Neural progenitor cell (in vitro differentiated cells): Measurements from ENCODE around the gene CORIN. TPM values are rescaled to one million over a fixed set of nuclear protein-coding genes. Genes with fewer than 3 reads are reported as not detected.

Experiments
- DNase-seq: peaks from one replicate; pipeline ENCODE4 v3.0.0-alpha.2; 2016; ENCODE audit warnings: low spot score
- H2AFZ ChIP-seq: fragments of 200-600 bp; sonication (generic); replicated peaks from 2 replicates; pipeline ENCODE4 v1.6.1; 2016; ENCODE audit warnings: antibody characterized with exemption
- H3F3A ChIP-seq: fragments of 200-600 bp; sonication (generic); 2 replicates; pipeline ENCODE4 v1.6.1; 2016; ENCODE audit warnings: antibody characterized with exemption, low read depth
- H3K27ac ChIP-seq: fragments of 200-600 bp; sonication (generic); 2 replicates; pipeline ENCODE4 v1.5.1; 2016; ENCODE audit warnings: mild to moderate bottlenecking
- H3K27me3 ChIP-seq: fragments of 200-600 bp; sonication (generic); 2 replicates; pipeline ENCODE4 v1.6.1; 2016; ENCODE audit warnings: mild to moderate bottlenecking, moderate library complexity
- H3K36me3 ChIP-seq: fragments of 200-600 bp; sonication (generic); 2 replicates; pipeline ENCODE4 v1.5.1; 2016
- H3K4me1 ChIP-seq: fragments of 200-600 bp; sonication (generic); 2 replicates; pipeline ENCODE4 v1.6.1; 2016; ENCODE audit warnings: mixed run types
- H3K4me2 ChIP-seq: fragments of 200-600 bp; sonication (generic); 2 replicates; pipeline ENCODE4 v1.6.1; 2016
- H3K4me3 ChIP-seq: fragments of 200-600 bp; sonication (generic); 2 replicates; pipeline ENCODE4 v1.5.1; 2016
- H3K79me2 ChIP-seq: fragments of 200-600 bp; sonication (generic); 2 replicates; pipeline ENCODE4 v1.6.1; 2016; ENCODE audit warnings: low read depth
- H3K9ac ChIP-seq: fragments of 200-600 bp; sonication (generic); 2 replicates; pipeline ENCODE4 v1.6.1; 2016
- H3K9me3 ChIP-seq: fragments of 200-600 bp; sonication (generic); 2 replicates; pipeline ENCODE4 v1.5.1; 2016; ENCODE audit warnings: low read depth
- H4K20me1 ChIP-seq: fragments of 200-600 bp; sonication (generic); 2 replicates; pipeline ENCODE4 v1.6.1; 2016; ENCODE audit warnings: low read depth
- H3K27ac Mint-ChIP-seq: 3 replicates; pipeline ENCODE4 v1.8.0; 2021; ENCODE audit warnings: mixed read lengths
- H3K27me3 Mint-ChIP-seq: 2 replicates; pipeline ENCODE4 v1.8.0; 2022; ENCODE audit warnings: low read depth, mild to moderate bottlenecking, inconsistent platforms, moderate library complexity, mixed read lengths; ENCODE audit not compliant: insufficient read depth
- H3K36me3 Mint-ChIP-seq: 3 replicates; pipeline ENCODE4 v1.8.0; 2021; ENCODE audit warnings: mixed read lengths
- H3K4me1 Mint-ChIP-seq: 3 replicates; pipeline ENCODE4 v1.8.0; 2021; ENCODE audit warnings: mixed read lengths
- H3K4me3 Mint-ChIP-seq: 3 replicates; pipeline ENCODE4 v1.8.0; 2021; ENCODE audit warnings: mild to moderate bottlenecking, moderate library complexity, mixed read lengths
- H3K9me3 Mint-ChIP-seq: 3 replicates; pipeline ENCODE4 v1.8.0; 2020; ENCODE audit warnings: mixed read lengths
- EZH2 ChIP-seq: fragments of 200-600 bp; sonication (generic); IDR thresholded peaks from 2 replicates; pipeline ENCODE4 v1.6.1; 2017; ENCODE audit warnings: antibody characterized with exemption, mild to moderate bottlenecking, moderate library complexity
- EZH2phosphoT487 ChIP-seq: fragments of 200-600 bp; sonication (generic); IDR thresholded peaks from 2 replicates; pipeline ENCODE4 v1.6.1; 2017; ENCODE audit warnings: antibody characterized with exemption
- total RNA-seq: library from RNA; depleted of rRNA; stranded (reverse); fragments of >200 nt; gene quantifications from 2 replicates; pipeline ENCODE4 v1.2.3, GENCODE V29; 2015; ENCODE audit warnings: low replicate concordance
- TF ChIP-seq, protein P1 (sequence below): fragments of 200-600 bp; sonication (generic); IDR thresholded peaks from 2 replicates; pipeline ENCODE4 v1.5.1; 2017; ENCODE audit warnings: antibody characterized with exemption, mild to moderate bottlenecking

CORIN gene
- total RNA-seq, 1 donor from 2014 or later = not detected

DNA sequence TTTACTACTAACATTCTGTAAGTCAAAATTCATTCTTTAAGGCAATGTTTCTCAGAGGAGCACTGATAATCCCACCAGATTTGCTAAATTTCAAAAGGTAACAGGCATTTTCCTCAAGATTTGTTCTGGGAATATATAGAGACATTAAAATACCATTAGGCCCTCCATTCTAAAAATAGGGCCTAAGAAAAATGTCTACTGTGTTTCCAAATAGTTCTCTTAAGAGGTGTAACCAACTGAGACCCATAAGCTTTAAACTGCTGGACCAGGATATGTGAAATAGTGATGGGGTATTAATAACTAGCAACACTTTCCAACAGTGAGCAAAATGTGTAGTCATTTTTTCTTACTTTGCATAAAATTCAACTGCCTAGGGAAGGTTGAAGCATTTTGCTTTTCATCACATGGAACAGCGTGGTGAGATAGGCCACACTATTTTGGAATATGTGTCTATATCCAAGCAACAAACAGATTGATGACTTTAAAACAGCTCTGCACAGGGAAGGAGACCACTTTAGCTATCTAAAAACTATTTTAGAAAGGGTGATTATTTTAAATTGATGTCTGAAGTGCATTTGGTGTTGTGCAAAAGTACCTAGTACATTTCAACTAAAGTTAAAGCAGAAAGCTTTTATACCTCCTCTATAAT, 89.9 kb downstream of the CORIN start:
- Mint-ChIP-seq H3K4me3 (no peak overlapping the region), H3K9me3 (peaks cover 4% of the 10 kb centered on the region), H3K27ac (no peak overlapping the region), H3K27me3 (peaks cover 2% of the 10 kb centered on the region), H3K36me3 (peaks cover 2% of the 10 kb centered on the region), H3K4me1 (peaks cover 2% of the 10 kb centered on the region)
- no peak for TF ChIP-seq EZH2
- no peak for TF ChIP-seq EZH2phosphoT487
- TF ChIP-seq, protein P1, sequence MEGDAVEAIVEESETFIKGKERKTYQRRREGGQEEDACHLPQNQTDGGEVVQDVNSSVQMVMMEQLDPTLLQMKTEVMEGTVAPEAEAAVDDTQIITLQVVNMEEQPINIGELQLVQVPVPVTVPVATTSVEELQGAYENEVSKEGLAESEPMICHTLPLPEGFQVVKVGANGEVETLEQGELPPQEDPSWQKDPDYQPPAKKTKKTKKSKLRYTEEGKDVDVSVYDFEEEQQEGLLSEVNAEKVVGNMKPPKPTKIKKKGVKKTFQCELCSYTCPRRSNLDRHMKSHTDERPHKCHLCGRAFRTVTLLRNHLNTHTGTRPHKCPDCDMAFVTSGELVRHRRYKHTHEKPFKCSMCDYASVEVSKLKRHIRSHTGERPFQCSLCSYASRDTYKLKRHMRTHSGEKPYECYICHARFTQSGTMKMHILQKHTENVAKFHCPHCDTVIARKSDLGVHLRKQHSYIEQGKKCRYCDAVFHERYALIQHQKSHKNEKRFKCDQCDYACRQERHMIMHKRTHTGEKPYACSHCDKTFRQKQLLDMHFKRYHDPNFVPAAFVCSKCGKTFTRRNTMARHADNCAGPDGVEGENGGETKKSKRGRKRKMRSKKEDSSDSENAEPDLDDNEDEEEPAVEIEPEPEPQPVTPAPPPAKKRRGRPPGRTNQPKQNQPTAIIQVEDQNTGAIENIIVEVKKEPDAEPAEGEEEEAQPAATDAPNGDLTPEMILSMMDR = no peak
- Histone ChIP-seq H4K20me1 (no peaks in the 10 kb centered on the region), H3K36me3 (no peaks in the 10 kb centered on the region), H3K27ac (no peak overlapping the region), H3F3A (no peaks in the 10 kb centered on the region), H3K4me2 (no peak overlapping the region), H3K9me3 (no peaks in the 10 kb centered on the region), H3K4me1 (no peaks in the 10 kb centered on the region), H3K79me2 (no peaks in the 10 kb centered on the region), H2AFZ (no peak overlapping the region), H3K9ac (no peak overlapping the region), H3K4me3 (no peak overlapping the region), H3K27me3 (no peaks in the 10 kb centered on the region)
- DNase-seq = no peak

DNA sequence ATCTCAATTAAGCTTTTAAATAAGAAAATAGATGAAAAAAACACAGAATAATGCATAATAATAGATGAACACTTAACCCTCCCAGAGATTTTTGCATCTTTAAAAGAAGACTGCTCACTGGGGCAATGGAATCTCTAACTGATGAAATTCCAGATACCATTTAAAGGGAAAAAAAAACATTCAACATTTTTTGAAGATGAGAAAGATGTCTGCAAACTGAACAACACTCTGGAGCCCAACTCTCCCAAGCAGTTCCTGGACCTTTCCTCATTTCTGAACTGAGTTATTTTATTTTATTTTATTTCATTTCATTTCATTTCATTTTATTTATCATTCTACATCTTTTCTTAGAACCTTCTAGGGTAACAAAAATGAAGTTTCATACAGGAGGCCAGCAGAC, 90.7 kb downstream of the CORIN start:
- H3K27ac Mint-ChIP-seq = no peak overlapping the region
- no peak overlapping the region for H3K4me3 Mint-ChIP-seq
- H3K9me3 ChIP-seq = no peaks in the 10 kb centered on the region
- H3K79me2 ChIP-seq = no peaks in the 10 kb centered on the region
- H3K27me3 ChIP-seq = no peaks in the 10 kb centered on the region
- peaks cover 2% of the 10 kb centered on the region for H3K36me3 Mint-ChIP-seq
- TF ChIP-seq EZH2phosphoT487 (no peak), EZH2 (no peak)
- TF ChIP-seq, protein P1 = no peak
- no peaks in the 10 kb centered on the region for H3K36me3 ChIP-seq
- no peak overlapping the region for H3K27ac ChIP-seq
- H3K9me3 Mint-ChIP-seq = peaks cover 2% of the 10 kb centered on the region
- no peak overlapping the region for H2AFZ ChIP-seq
- H3K4me3 ChIP-seq = no peak overlapping the region
- H3F3A ChIP-seq = no peaks in the 10 kb centered on the region
- no peak for DNase-seq
- H3K9ac ChIP-seq = no peak overlapping the region
- no peaks in the 10 kb centered on the region for H3K4me1 ChIP-seq
- H4K20me1 ChIP-seq = no peaks in the 10 kb centered on the region
- H3K27me3 Mint-ChIP-seq = peaks cover 2% of the 10 kb centered on the region
- H3K4me1 Mint-ChIP-seq = peaks cover 2% of the 10 kb centered on the region
- no peak overlapping the region for H3K4me2 ChIP-seq

DNA sequence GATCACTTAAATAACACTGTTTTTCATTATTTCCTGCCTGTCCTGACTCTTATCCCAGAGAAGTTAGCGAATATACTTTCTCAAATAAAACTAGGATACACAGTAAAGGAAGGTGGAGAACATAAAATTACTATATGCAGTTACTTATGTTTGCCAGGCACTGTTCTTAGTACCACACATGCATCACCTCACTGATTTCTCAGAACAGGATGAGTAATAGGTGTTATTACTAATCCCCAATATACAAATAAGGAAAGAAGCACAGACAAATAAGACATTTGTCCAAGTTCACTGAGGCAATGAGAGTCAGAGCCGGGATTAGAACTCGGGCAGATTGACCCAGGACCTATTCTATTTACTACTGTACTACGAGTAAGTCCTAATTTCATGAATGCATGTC, 91.7 kb downstream of the CORIN start:
- Histone ChIP-seq H3K4me1 (no peaks in the 10 kb centered on the region), H3K27me3 (no peaks in the 10 kb centered on the region), H3K9me3 (no peaks in the 10 kb centered on the region), H3K4me3 (no peak overlapping the region), H3K9ac (no peak overlapping the region), H4K20me1 (no peaks in the 10 kb centered on the region), H3F3A (no peaks in the 10 kb centered on the region), H3K4me2 (no peak overlapping the region), H2AFZ (no peak overlapping the region), H3K27ac (no peak overlapping the region), H3K79me2 (no peaks in the 10 kb centered on the region), H3K36me3 (no peaks in the 10 kb centered on the region)
- Mint-ChIP-seq H3K27ac (no peak overlapping the region), H3K4me3 (no peak overlapping the region), H3K36me3 (peaks cover 2% of the 10 kb centered on the region), H3K27me3 (peaks cover 2% of the 10 kb centered on the region), H3K4me1 (peaks cover 2% of the 10 kb centered on the region), H3K9me3 (peaks cover 2% of the 10 kb centered on the region)
- TF ChIP-seq EZH2 = no peak
- TF ChIP-seq EZH2phosphoT487 = no peak
- TF ChIP-seq, protein P1 = no peak
- no peak for DNase-seq
